Activated CD4-positive, alpha-beta T cell treated with anti-CD3 and anti-CD28 coated beads, Interleukin-2, amount 50 U/mL, for 4 hours (primary cell): ENCODE results near the gene CCR5AS.
"Not testable (repeated sequence)": the region's sequence is repeated elsewhere in the genome, so short reads cannot be mapped to it uniquely, and the experiment has no call there.

Experiments used
- DNase-seq, 2 experiments: peaks; one replicate each; pipeline ENCODE4 v3.0.0-alpha.2; 2020

Gene CCR5AS

GRCh38 chr3:46427916-46428833 lies 21.3 kb upstream of the CCR5AS start:
- no peak for DNase-seq

- not testable (repeated sequence) for DNase-seq
These were observed 20.5 kb upstream of the CCR5AS start for GRCh38 chr3:46427404-46427803.

GRCh38 chr3:46426476-46426875 lies 19.6 kb upstream of the CCR5AS start:
- DNase-seq: not testable (repeated sequence)

- no peak for DNase-seq
These were observed 16.7 kb upstream of the CCR5AS start for GRCh38 chr3:46423588-46423987.

GRCh38 chr3:46422617-46423016 lies 15.8 kb upstream of the CCR5AS start:
- DNase-seq: no peak

- no peak for DNase-seq
These were observed 14.1 kb upstream of the CCR5AS start for GRCh38 chr3:46420931-46421330.

GRCh38 chr3:46419816-46420215 lies 12.9 kb upstream of the CCR5AS start:
- no peak for DNase-seq

- DNase-seq: no peak
These were observed 11.2 kb upstream of the CCR5AS start for GRCh38 chr3:46417841-46418611.

- DNase-seq: no peak
These were observed 10.1 kb upstream of the CCR5AS start for GRCh38 chr3:46416811-46417510.

- DNase-seq: no peak
These were observed 9.4 kb upstream of the CCR5AS start for GRCh38 chr3:46416125-46416810.

GRCh38 chr3:46414739-46415138 lies 7.9 kb upstream of the CCR5AS start:
- no peak for DNase-seq

- no peak for DNase-seq
These were observed 7.1 kb upstream of the CCR5AS start for GRCh38 chr3:46413951-46414350.

- DNase-seq: no peak
These were observed 6.0 kb upstream of the CCR5AS start for GRCh38 chr3:46412786-46413298.

GRCh38 chr3:46411271-46411670 lies 4.4 kb upstream of the CCR5AS start:
- no peak for DNase-seq

- DNase-seq: no peak
These were observed 3.8 kb upstream of the CCR5AS start for GRCh38 chr3:46410669-46411068.

GRCh38 chr3:46409739-46410489 lies 3.0 kb upstream of the CCR5AS start:
- no peak for DNase-seq

GRCh38 chr3:46408853-46409252 lies 2.0 kb upstream of the CCR5AS start:
- no peak for DNase-seq

- no peak for DNase-seq
These were observed 1.1 kb upstream of the CCR5AS start for GRCh38 chr3:46407970-46408369.

- DNase-seq: no peak
These were observed 451 bp downstream of the CCR5AS start for GRCh38 chr3:46406443-46406787.

GRCh38 chr3:46405301-46406019 lies 1.4 kb downstream of the CCR5AS start:
- DNase-seq: no peak

- DNase-seq: not testable (repeated sequence)
These were observed 4.0 kb downstream of the CCR5AS start for GRCh38 chr3:46402902-46403301.
